Measurements from ENCODE around the gene ANAPC5. TPM values are rescaled to one million over a fixed set of nuclear protein-coding genes. Genes with fewer than 3 reads are reported as not detected.
"Not testable (repeated sequence)": the region's sequence is repeated elsewhere in the genome, so short reads cannot be mapped to it uniquely, and the experiment has no call there.

ANAPC5 gene
- total RNA-seq, 1 donor, result 180 TPM

GRCh38 chr12:121285856-121286255, 66.4 kb downstream of the ANAPC5 start:
- H3K4me3 ChIP-seq (ENCODE audit: low read depth, low read length), result no peak overlapping the region
- TF ChIP-seq CTCF (IDR thresholded peaks at IDR 0.05; ENCODE audit: insufficient read depth, low read depth, low read length), result no peak
- no peak for DNase-seq (ENCODE audit: low read depth)

- no peak for TF ChIP-seq CTCF (IDR thresholded peaks at IDR 0.05; ENCODE audit: insufficient read depth, low read depth, low read length)
- no peak overlapping the region for H3K4me3 ChIP-seq (ENCODE audit: low read depth, low read length)
- DNase-seq (ENCODE audit: low read depth), result peak; percentile 37
These were observed 67.4 kb downstream of the ANAPC5 start for GRCh38 chr12:121284551-121285390.

- DNase-seq (ENCODE audit: low read depth), result no peak
These were observed 68.4 kb downstream of the ANAPC5 start for GRCh38 chr12:121283841-121284240.

GRCh38 chr12:121283388-121283787, 68.8 kb downstream of the ANAPC5 start:
- TF ChIP-seq CTCF (IDR thresholded peaks at IDR 0.05; ENCODE audit: insufficient read depth, low read depth, low read length), result no peak
- no peak for DNase-seq (ENCODE audit: low read depth)

More at GRCh38 chr12:121283841-121284240, 68.4 kb downstream of the ANAPC5 start:
- TF ChIP-seq CTCF (IDR thresholded peaks at IDR 0.05; ENCODE audit: insufficient read depth, low read depth, low read length), result no peak
- H3K4me3 ChIP-seq (ENCODE audit: low read depth, low read length), result no peak overlapping the region

GRCh38 chr12:121282910-121283309, 69.3 kb downstream of the ANAPC5 start:
- not testable (repeated sequence) for DNase-seq (ENCODE audit: low read depth); H3K4me3 ChIP-seq (ENCODE audit: low read depth, low read length)

More at GRCh38 chr12:121283388-121283787, 68.8 kb downstream of the ANAPC5 start:
- H3K4me3 ChIP-seq (ENCODE audit: low read depth, low read length), result no peak overlapping the region

- DNase-seq (ENCODE audit: low read depth), result no peak
- H3K4me3 ChIP-seq (ENCODE audit: low read depth, low read length), result no peak overlapping the region
- no peak for TF ChIP-seq CTCF (IDR thresholded peaks at IDR 0.05; ENCODE audit: insufficient read depth, low read depth, low read length)
These were observed 70.0 kb downstream of the ANAPC5 start for GRCh38 chr12:121282072-121282742.

GRCh38 chr12:121281116-121281515, 71.1 kb downstream of the ANAPC5 start:
- DNase-seq (ENCODE audit: low read depth); H3K4me3 ChIP-seq (ENCODE audit: low read depth, low read length): not testable (repeated sequence)

GRCh38 chr12:121280531-121280930, 71.7 kb downstream of the ANAPC5 start:
- DNase-seq (ENCODE audit: low read depth); H3K4me3 ChIP-seq (ENCODE audit: low read depth, low read length): not testable (repeated sequence)
